Naive B cell (primary cell): ENCODE data around the gene UGT2B11. TPM values are rescaled to one million over a fixed set of nuclear protein-coding genes. Genes with fewer than 3 reads are reported as not detected.

Experiments
- ATAC-seq, 2 donors: fragments of 150-1000 bp; cut with Tn5 transposase; 2 replicates each; pipeline ENCODE4 v1.10.0; 2021; ENCODE audit warnings: low read depth in 2 of 2, mild to moderate bottlenecking in 2 of 2, moderate library complexity in 2 of 2
- DNase-seq: peaks from one replicate; pipeline ENCODE4 v3.0.0; 2022
- H3K27ac Mint-ChIP-seq, 6 donors: one replicate each; pipeline ENCODE4 v1.8.0; 2020 to 2022; ENCODE audit warnings: mild to moderate bottlenecking in 6 of 6, mixed read lengths in 6 of 6, moderate library complexity in 5 of 6, inconsistent platforms in 2 of 6
- H3K27me3 Mint-ChIP-seq, 3 donors: one replicate each; pipeline ENCODE4 v1.8.0; 2021 to 2022; ENCODE audit warnings: mixed read lengths in 3 of 3, mild to moderate bottlenecking in 1 of 3
- H3K36me3 Mint-ChIP-seq, 2 donors: one replicate each; pipeline ENCODE4 v1.8.0; 2020 to 2022; ENCODE audit warnings: mixed read lengths in 2 of 2, inconsistent platforms in 1 of 2, mild to moderate bottlenecking in 1 of 2
- H3K4me1 Mint-ChIP-seq, 3 donors: one replicate each; pipeline ENCODE4 v1.8.0; 2020 to 2022; ENCODE audit warnings: mixed read lengths in 3 of 3, inconsistent platforms in 1 of 3, mild to moderate bottlenecking in 1 of 3, moderate library complexity in 1 of 3
- H3K4me3 Mint-ChIP-seq, 8 donors: one replicate each; pipeline ENCODE4 v1.8.0; 2020 to 2022; ENCODE audit warnings: mild to moderate bottlenecking in 8 of 8, mixed read lengths in 8 of 8, moderate library complexity in 8 of 8, inconsistent platforms in 2 of 8
- H3K9me3 Mint-ChIP-seq, 7 donors: one replicate each; pipeline ENCODE4 v1.8.0; 2020 to 2022; ENCODE audit warnings: mixed read lengths in 7 of 7, mild to moderate bottlenecking in 5 of 7, inconsistent platforms in 2 of 7, moderate library complexity in 1 of 7
- polyA plus RNA-seq, 6 donors: library from polyadenylated mRNA; unstranded; fragments of 300-500 nt; fragmentation: Illumina TruSeq; gene quantifications; one replicate each; pipeline ENCODE4 v1.2.3, GENCODE V29; 2021; ENCODE audit warnings: low read depth in 6 of 6

The UGT2B11 gene
- polyA plus RNA-seq, 6 donors from 2014 or later, result not detected

DNA sequence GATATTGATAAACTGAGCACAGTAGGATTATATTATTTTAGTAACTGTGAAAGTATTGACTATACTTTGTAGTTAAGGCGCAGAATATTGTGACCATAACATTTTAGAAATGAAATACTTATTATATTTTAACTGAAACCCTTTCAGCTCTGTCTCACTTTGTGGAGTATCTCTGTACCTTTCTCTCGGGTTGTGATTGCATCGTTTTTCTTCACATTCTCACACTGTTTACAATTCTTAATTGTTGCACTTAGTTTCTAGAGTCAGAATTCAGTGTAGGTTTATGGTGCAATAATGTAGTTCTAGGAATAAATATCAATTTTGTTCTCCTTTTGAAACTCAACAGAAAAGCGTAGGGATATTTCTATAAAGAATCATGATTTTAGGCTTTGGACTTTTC lies 60.5 kb downstream of the UGT2B11 start:
- Mint-ChIP-seq H3K27ac (no peak overlapping the region), H3K4me3 (no peak overlapping the region), H3K36me3 (no peaks in the 10 kb centered on the region), H3K4me1 (no peaks in the 10 kb centered on the region), H3K27me3 (no peaks in the 10 kb centered on the region), H3K9me3 (no peaks in the 10 kb centered on the region)
- ATAC-seq, result no peak
- no peak for DNase-seq

Other genes with a start within 250 kb of the UGT2B11 start
- not detected for gene UGT2B7, start 118.3 kb downstream of the UGT2B11 start, polyA plus RNA-seq
- not detected for gene UGT2B28, start 65.7 kb upstream of the UGT2B11 start, polyA plus RNA-seq